H1 (cell line): ENCODE data around the gene SFR1. TPM values are rescaled to one million over a fixed set of nuclear protein-coding genes. Genes with fewer than 3 reads are reported as not detected.

Experiments used
- CTCF ChIA-PET: fragments of 300-600 bp; sonication (Branson Sonifier 250); formaldehyde crosslinking; loops from one replicate; lab custom pipeline; 2021; ENCODE audit not compliant: partially characterized antibody; lab: Charles Lee
- POLR2A ChIA-PET: fragments of 300-600 bp; sonication (Branson Sonifier 250); formaldehyde crosslinking; loops from one replicate; lab custom pipeline; 2021; ENCODE audit warnings: inconsistent platforms; ENCODE audit not compliant: partially characterized antibody; lab: Charles Lee
- DNase-seq, 2 experiments: peaks; one replicate each; pipeline versions ENCODE4 v3.0.0 to v3.0.0-alpha.2; 2010 to 2022; ENCODE audit warnings: low spot score in 2 of 2, low read depth in 1 of 2, mixed read lengths in 1 of 2
- FAIRE-seq: peaks from 2 replicates; lab custom pipeline; 2011; peaks lifted over from hg19 to GRCh38; lab: Jason Lieb, UNC
- H2AFZ ChIP-seq: 2 replicates; pipeline ENCODE4 v1.8.1; 2012; ENCODE audit warnings: low read length, inconsistent platforms
- H2AK5ac ChIP-seq: 2 replicates; pipeline ENCODE4 v1.6.1; 2013; ENCODE audit warnings: low read depth, low read length
- H2BK120ac ChIP-seq: replicated peaks from 2 replicates; pipeline ENCODE3; 2013; ENCODE audit warnings: low read depth, low read length, inconsistent platforms
- H2BK12ac ChIP-seq: 2 replicates; pipeline ENCODE4 v1.6.1; 2013; ENCODE audit warnings: low read depth, low read length
- H2BK15ac ChIP-seq: 2 replicates; pipeline ENCODE4 v1.6.1; 2013; ENCODE audit warnings: low read length
- H2BK20ac ChIP-seq: 2 replicates; pipeline ENCODE4 v1.6.1; 2013; ENCODE audit warnings: low read length
- H2BK5ac ChIP-seq: 2 replicates; pipeline ENCODE4 v1.6.1; 2013; ENCODE audit warnings: low read depth, low read length
- H3K14ac ChIP-seq: 2 replicates; pipeline ENCODE4 v1.6.1; 2013; ENCODE audit warnings: inconsistent platforms; ENCODE audit not compliant: insufficient read length
- H3K18ac ChIP-seq: 2 replicates; pipeline ENCODE4 v1.6.1; 2013; ENCODE audit warnings: low read length; ENCODE audit errors: extremely low read depth
- H3K23ac ChIP-seq: 2 replicates; pipeline ENCODE4 v1.6.1; 2013; ENCODE audit warnings: inconsistent platforms; ENCODE audit not compliant: insufficient read length
- H3K23me2 ChIP-seq: 2 replicates; pipeline ENCODE4 v1.6.1; 2013; ENCODE audit warnings: low read depth, low read length
- H3K27ac ChIP-seq: 2 replicates; pipeline ENCODE4 v1.6.1; 2011; ENCODE audit warnings: low read depth, low read length, inconsistent platforms
- H3K27me3 ChIP-seq, 4 experiments: replicated peaks in 1 of 4; 1 replicate in 1 of 4; 2 replicates in 3 of 4; pipeline versions ENCODE4 v1.6.1 to v1.8.1; 2011 to 2013; ENCODE audit warnings: low read length in 3 of 4, mild to moderate bottlenecking in 3 of 4, inconsistent platforms in 2 of 4, mixed read lengths in 2 of 4, moderate library complexity in 1 of 4; ENCODE audit not compliant: control insufficient read depth in 3 of 4, insufficient read depth in 3 of 4; ENCODE audit errors: extremely low read depth in 1 of 4
- H3K36me3 ChIP-seq, 4 experiments: 2 replicates each; pipeline versions ENCODE4 v1.6.1 to v1.8.1; 2011 to 2013; ENCODE audit warnings: mild to moderate bottlenecking in 4 of 4, low read length in 3 of 4, moderate library complexity in 2 of 4, control low read depth in 1 of 4, inconsistent platforms in 1 of 4; ENCODE audit not compliant: insufficient read depth in 4 of 4, control insufficient read depth in 2 of 4
- H3K4ac ChIP-seq: replicated peaks from 2 replicates; pipeline ENCODE3; 2013; ENCODE audit warnings: low read length, low read depth, mixed read lengths, inconsistent platforms; ENCODE audit not compliant: insufficient read length
- H3K4me1 ChIP-seq, 4 experiments: replicated peaks in 1 of 4; 1 replicate in 1 of 4; 2 replicates in 3 of 4; pipeline versions ENCODE4 v1.6.1 to v1.8.1; 2011 to 2013; ENCODE audit warnings: low read length in 3 of 4, inconsistent platforms in 2 of 4, mixed read lengths in 1 of 4; ENCODE audit not compliant: insufficient read depth in 4 of 4, control insufficient read depth in 3 of 4
- H3K4me2 ChIP-seq, 2 experiments: 2 replicates each; pipeline versions ENCODE4 v1.6.1 to v1.8.1; 2011 to 2013; ENCODE audit warnings: low read depth in 2 of 2, low read length in 2 of 2, control low read depth in 1 of 2, inconsistent platforms in 1 of 2, mild to moderate bottlenecking in 1 of 2; ENCODE audit not compliant: insufficient read depth in 1 of 2
- H3K4me3 ChIP-seq, 4 experiments: fragments of 200-600, 300-600 bp in 1 of 4; sonication (generic), shearing (Covaris generic), sonication (Bioruptor Twin) in 1 of 4; 2 replicates each; pipeline versions ENCODE4 v1.5.1 to v1.8.1; 2011 to 2016; ENCODE audit warnings: low read length in 4 of 4, low read depth in 3 of 4, control low read depth in 2 of 4, inconsistent platforms in 2 of 4, mild to moderate bottlenecking in 2 of 4, mixed read lengths in 1 of 4, moderate library complexity in 1 of 4; ENCODE audit not compliant: insufficient read depth in 2 of 4; ENCODE audit errors: extremely low read depth in 1 of 4
- H3K56ac ChIP-seq: replicated peaks from 2 replicates; pipeline ENCODE3; 2013; ENCODE audit warnings: low read depth, mild to moderate bottlenecking, mixed read lengths, low read length, inconsistent platforms; ENCODE audit not compliant: insufficient read length
- H3K79me1 ChIP-seq: 2 replicates; pipeline ENCODE4 v1.6.1; 2013; ENCODE audit warnings: low read depth, low read length, control low read depth
- H3K79me2 ChIP-seq, 2 experiments: 2 replicates each; pipeline versions ENCODE4 v1.6.1 to v1.8.1; 2012 to 2013; ENCODE audit warnings: low read length in 2 of 2, mild to moderate bottlenecking in 2 of 2, inconsistent platforms in 1 of 2; ENCODE audit not compliant: insufficient read depth in 2 of 2, control insufficient read depth in 1 of 2
- H3K9ac ChIP-seq, 4 experiments: replicated peaks in 1 of 4; 1 replicate in 1 of 4; 2 replicates in 3 of 4; pipeline versions ENCODE4 v1.6.1 to v1.8.1; 2011 to 2013; ENCODE audit warnings: low read depth in 3 of 4, low read length in 3 of 4, control low read depth in 2 of 4, mild to moderate bottlenecking in 2 of 4, moderate library complexity in 2 of 4, inconsistent platforms in 1 of 4; ENCODE audit errors: extremely low read depth in 1 of 4
- H3K9me3 ChIP-seq, 2 experiments: 2 replicates each; pipeline versions ENCODE4 v1.6.1 to v1.8.1; 2012 to 2013; ENCODE audit warnings: mild to moderate bottlenecking in 2 of 2, moderate library complexity in 2 of 2, control low read depth in 1 of 2, inconsistent platforms in 1 of 2, low read depth in 1 of 2, low read length in 1 of 2, mixed read lengths in 1 of 2; ENCODE audit not compliant: insufficient read depth in 2 of 2
- H4K20me1 ChIP-seq, 2 experiments: replicated peaks in 1 of 2; 2 replicates each; pipeline versions ENCODE3 to v1.8.1; 2011 to 2013; ENCODE audit warnings: inconsistent platforms in 2 of 2, low read length in 2 of 2, mild to moderate bottlenecking in 1 of 2; ENCODE audit not compliant: insufficient read depth in 2 of 2, control insufficient read depth in 1 of 2
- H4K5ac ChIP-seq: 2 replicates; pipeline ENCODE4 v1.6.1; 2013; ENCODE audit warnings: low read length, low read depth, mixed read lengths, inconsistent platforms; ENCODE audit not compliant: insufficient read length
- H4K8ac ChIP-seq: 2 replicates; pipeline ENCODE4 v1.8.0; 2013; ENCODE audit warnings: mild to moderate bottlenecking, moderate library complexity, low read length, inconsistent platforms; ENCODE audit not compliant: insufficient read depth; ENCODE audit errors: extremely low read depth
- H4K91ac ChIP-seq: replicated peaks from 2 replicates; pipeline ENCODE3; 2013; ENCODE audit warnings: low read length, mixed read lengths, inconsistent platforms; ENCODE audit not compliant: insufficient read length
- ASH2L ChIP-seq: fragments of 200-600, 300-600 bp; sonication (generic); IDR thresholded peaks from one replicate; pipeline ENCODE4 v1.7.1; 2017; ENCODE audit warnings: low read length
- CBX5 ChIP-seq: fragments of 300-800, 300-1000 bp; sonication (generic); IDR thresholded peaks from 2 replicates; pipeline ENCODE4 v1.7.1; 2016; ENCODE audit warnings: antibody characterized with exemption, low read length, low read depth
- CBX8 ChIP-seq: fragments of 300-800, 300-1000 bp; sonication (generic); IDR thresholded peaks from 2 replicates; pipeline ENCODE4 v1.7.1; 2016; ENCODE audit warnings: low read depth, low read length, borderline replicate concordance
- CEBPB ChIP-seq: IDR thresholded peaks from 2 replicates; pipeline ENCODE4 v1.6.1; 2012; ENCODE audit warnings: low read depth, low read length
- E2F6 ChIP-seq: IDR thresholded peaks from 2 replicates; pipeline ENCODE4 v1.6.1; 2012; ENCODE audit warnings: inconsistent platforms
- KDM5A ChIP-seq: fragments of 200-600 bp; IDR thresholded peaks from 2 replicates; pipeline ENCODE4 v1.7.1; 2012; ENCODE audit warnings: mild to moderate bottlenecking, low read length, inconsistent platforms, mixed read lengths
- NANOG ChIP-seq: IDR thresholded peaks from 2 replicates; pipeline ENCODE4 v1.6.1; 2011; ENCODE audit warnings: low read length, low read depth, mild to moderate bottlenecking, inconsistent platforms; ENCODE audit not compliant: insufficient read depth, poor library complexity, severe bottlenecking
- POLR2A ChIP-seq, 2 experiments: IDR thresholded peaks; 1 replicate in 1 of 2; 2 replicates in 1 of 2; pipeline ENCODE4 v1.6.1; 2011; ENCODE audit warnings: low read depth in 2 of 2, low read length in 2 of 2, mild to moderate bottlenecking in 2 of 2; ENCODE audit errors: control extremely low read depth in 1 of 2
- RAD21 ChIP-seq, 2 experiments: IDR thresholded peaks in 1 of 2; conservative IDR thresholded peaks in 1 of 2; 2 replicates each; pipeline ENCODE4 v1.6.1; 2011; ENCODE audit warnings: low read depth in 2 of 2, low read length in 2 of 2, improper control_type of control experiment in 1 of 2, inconsistent platforms in 1 of 2, mild to moderate bottlenecking in 1 of 2, moderate library complexity in 1 of 2
- RFX5 ChIP-seq: IDR thresholded peaks from 2 replicates; pipeline ENCODE4 v1.6.1; 2011; ENCODE audit warnings: low read depth, low read length, improper control_type of control experiment, borderline replicate concordance
- RXRA ChIP-seq: IDR thresholded peaks from 2 replicates; pipeline ENCODE4 v1.6.1; 2011; ENCODE audit warnings: low read depth, mild to moderate bottlenecking, low read length, moderate library complexity; ENCODE audit not compliant: insufficient read depth
- SAP30 ChIP-seq: fragments of 300-600 bp; sonication (generic); IDR thresholded peaks from 2 replicates; pipeline ENCODE4 v1.7.1; 2012; ENCODE audit warnings: low read length, moderate library complexity, mild to moderate bottlenecking, inconsistent platforms; ENCODE audit not compliant: insufficient read depth, insufficient replicate concordance
- SP1 ChIP-seq: IDR thresholded peaks from 2 replicates; pipeline ENCODE4 v1.6.1; 2011; ENCODE audit warnings: low read depth, low read length
- YY1 ChIP-seq: IDR thresholded peaks from 2 replicates; pipeline ENCODE4 v1.6.1; 2011; ENCODE audit warnings: low read depth, mild to moderate bottlenecking, low read length
- polyA plus RNA-seq, 7 experiments: library from polyadenylated mRNA; depleted of rRNA in 3 of 7; stranded (reverse) in 5 of 7; unstranded in 2 of 7; fragments of >200 nt in 5 of 7; fragments of 200-250 nt in 2 of 7; gene quantifications; 1 replicate in 5 of 7; 2 replicates in 1 of 7; 4 replicates in 1 of 7; pipeline versions ENCODE4 v1.2.1 to v1.2.3, GENCODE V29; 2011 to 2013; ENCODE audit warnings: missing spikeins in 2 of 7, mixed read lengths in 2 of 7
- total RNA-seq: library from RNA; stranded (reverse); fragmentation: NEBNext Ultra II Directional; extraction: Animal tissue kit (Norgen Biotek cat#: 25700); gene quantifications from 2 replicates; pipeline ENCODE4 v1.2.1, GENCODE V29; 2021

The SFR1 gene
- total and polyA plus RNA-seq, 2 of the 8 experiments (the other 6 are each of a cell fraction or from before 2014, with no cell fraction given) = 3.4 to 7.7 TPM

DNA sequence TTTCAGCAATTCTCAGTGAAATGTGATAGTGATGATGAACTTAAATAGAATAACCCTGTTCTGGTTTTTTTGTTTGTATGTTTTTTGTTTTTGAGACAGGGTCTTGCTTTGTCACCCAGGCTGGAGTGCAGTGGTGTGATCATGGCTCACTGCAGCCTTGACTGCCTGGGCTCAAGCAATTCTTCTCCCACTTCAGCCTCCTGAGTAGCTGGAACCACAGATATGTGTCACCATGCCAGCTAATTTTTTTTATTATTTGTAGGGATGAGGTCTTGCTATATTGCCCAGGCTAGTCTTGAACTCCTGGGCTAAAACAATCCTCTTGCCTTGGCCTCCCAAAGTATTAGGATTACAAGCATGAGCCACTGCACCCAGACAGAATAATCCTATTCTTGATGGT is 22.0 kb upstream of the SFR1 start:
- Histone ChIP-seq H2BK15ac (no peak overlapping the region), H3K4me2 (no peak overlapping the region), H3K79me1 (no peaks in the 10 kb centered on the region), H3K36me3 (no peaks in the 10 kb centered on the region), H3K56ac (no peak overlapping the region), H3K4me1 (no peaks in the 10 kb centered on the region), H3K23me2 (no peaks in the 10 kb centered on the region), H2BK20ac (no peak overlapping the region), H3K79me2 (no peaks in the 10 kb centered on the region), H3K18ac (no peak overlapping the region), H3K9ac (no peak overlapping the region), H2AFZ (no peak overlapping the region), H2AK5ac (no peak overlapping the region), H3K4ac (no peak overlapping the region), H3K23ac (no peak overlapping the region), H4K91ac (no peak overlapping the region), H3K9me3 (peaks cover 8 to 9% of the 10 kb centered on the region in 2 experiments; a peak in 3 of 4 replicates), H2BK5ac (no peak overlapping the region), H4K8ac (no peak overlapping the region), H3K4me3 (no peak overlapping the region), H2BK12ac (no peak overlapping the region), H3K27me3 (no peaks in the 10 kb centered on the region), H2BK120ac (no peak overlapping the region), H3K27ac (no peak overlapping the region), H4K5ac (no peak overlapping the region), H3K14ac (no peak overlapping the region), H4K20me1 (no peaks in the 10 kb centered on the region)
- CTCF ChIA-PET = interaction anchor here (1.0 to 1.3 kb wide), 3 partner anchors 11 to 44 kb away, joined by 3 to 6 read pairs (median 5); no protein-coding TSS in a partner anchor
- DNase-seq = no peak
- POLR2A ChIA-PET = interaction anchor here (1.1 kb wide), 1 partner anchor 22 kb away, joined by 3 read pairs; the partner anchor contains the start of gene SFR1
- no peak for FAIRE-seq
- no peak for TF ChIP-seq SAP30
- no peak for TF ChIP-seq RXRA
- TF ChIP-seq KDM5A = no peak
- TF ChIP-seq E2F6 = no peak
- TF ChIP-seq YY1 = no peak
- no peak for TF ChIP-seq ASH2L
- no peak for TF ChIP-seq SP1
- TF ChIP-seq CBX8 = no peak
- no peak for TF ChIP-seq RAD21 (IDR thresholded peaks at IDR 0.05 in 1 of 2, conservative IDR thresholded peaks at IDR 0.05 in 1 of 2; ENCODE audit: low read depth in 2 of 2, low read length in 2 of 2)
- no peak for TF ChIP-seq POLR2A (IDR thresholded peaks at IDR 0.05; ENCODE audit: control extremely low read depth in 1 of 2, low read depth in 2 of 2, low read length in 2 of 2)
- TF ChIP-seq NANOG = no peak
- TF ChIP-seq CEBPB = no peak
- TF ChIP-seq CBX5 = no peak
- no peak for TF ChIP-seq RFX5
